Naive B cell (primary cell): ENCODE data around the gene INPP4A. TPM values are rescaled to one million over a fixed set of nuclear protein-coding genes. Genes with fewer than 3 reads are reported as not detected.
"Not testable (repeated sequence)": the region's sequence is repeated elsewhere in the genome, so short reads cannot be mapped to it uniquely, and the experiment has no call there.

Experiments
- ATAC-seq, 2 donors: fragments of 150-1000 bp; cut with Tn5 transposase; 2 replicates each; pipeline ENCODE4 v1.10.0; 2021; ENCODE audit warnings: low read depth in 2 of 2, mild to moderate bottlenecking in 2 of 2, moderate library complexity in 2 of 2
- DNase-seq: peaks from one replicate; pipeline ENCODE4 v3.0.0; 2022
- H3K27ac Mint-ChIP-seq, 6 donors: one replicate each; pipeline ENCODE4 v1.8.0; 2020 to 2022; ENCODE audit warnings: mild to moderate bottlenecking in 6 of 6, mixed read lengths in 6 of 6, moderate library complexity in 5 of 6, inconsistent platforms in 2 of 6
- H3K27me3 Mint-ChIP-seq, 3 donors: one replicate each; pipeline ENCODE4 v1.8.0; 2021 to 2022; ENCODE audit warnings: mixed read lengths in 3 of 3, mild to moderate bottlenecking in 1 of 3
- H3K36me3 Mint-ChIP-seq, 2 donors: one replicate each; pipeline ENCODE4 v1.8.0; 2020 to 2022; ENCODE audit warnings: mixed read lengths in 2 of 2, inconsistent platforms in 1 of 2, mild to moderate bottlenecking in 1 of 2
- H3K4me1 Mint-ChIP-seq, 3 donors: one replicate each; pipeline ENCODE4 v1.8.0; 2020 to 2022; ENCODE audit warnings: mixed read lengths in 3 of 3, inconsistent platforms in 1 of 3, mild to moderate bottlenecking in 1 of 3, moderate library complexity in 1 of 3
- H3K4me3 Mint-ChIP-seq, 8 donors: one replicate each; pipeline ENCODE4 v1.8.0; 2020 to 2022; ENCODE audit warnings: mild to moderate bottlenecking in 8 of 8, mixed read lengths in 8 of 8, moderate library complexity in 8 of 8, inconsistent platforms in 2 of 8
- H3K9me3 Mint-ChIP-seq, 7 donors: one replicate each; pipeline ENCODE4 v1.8.0; 2020 to 2022; ENCODE audit warnings: mixed read lengths in 7 of 7, mild to moderate bottlenecking in 5 of 7, inconsistent platforms in 2 of 7, moderate library complexity in 1 of 7
- polyA plus RNA-seq, 6 donors: library from polyadenylated mRNA; unstranded; fragments of 300-500 nt; fragmentation: Illumina TruSeq; gene quantifications; one replicate each; pipeline ENCODE4 v1.2.3, GENCODE V29; 2021; ENCODE audit warnings: low read depth in 6 of 6

Gene INPP4A
- polyA plus RNA-seq: 1 to 10 TPM; 1.8 to 4.3 (median 2.9) TPM

- Mint-ChIP-seq H3K4me3 (peak within 1 kb of the TSS; percentile 88 to 99 (median 94)), H3K36me3 (peaks cover 0 to 5% of the 10 kb centered on the region in 2 donors), H3K27ac (peak within 1 kb of the TSS; percentile 13 to 96 (median 82)), H3K9me3 (peaks cover 0 to 13% (median 7%) of the 10 kb centered on the region in 7 donors), H3K4me1 (peaks cover 11 to 18% (median 14%) of the 10 kb centered on the region in 3 donors), H3K27me3 (peaks cover 0 to 7% (median 5%) of the 10 kb centered on the region in 3 donors)
- ATAC-seq (peak; percentile 96 to 98), DNase-seq (peak; percentile 78)
Measured at GRCh38 chr2:98444436-98445176, at the start of gene INPP4A. TSS of gene INPP4A (plus strand) at chr2:98444858. CDS start at chr2:98520049, 75,191 bp downstream.

- ATAC-seq (no peak), DNase-seq (no peak)
- no peaks in the 10 kb centered on the region for H3K9me3 Mint-ChIP-seq
- H3K27ac Mint-ChIP-seq: no peak overlapping the region
- H3K27me3 Mint-ChIP-seq: peaks cover 35 to 54% (median 54%) of the 10 kb centered on the region in 3 donors
- no peak overlapping the region for H3K4me3 Mint-ChIP-seq
- H3K4me1 Mint-ChIP-seq: no peaks in the 10 kb centered on the region
- no peaks in the 10 kb centered on the region for H3K36me3 Mint-ChIP-seq
Measured at GRCh38 chr2:98395977-98396376, 48.7 kb upstream of the INPP4A start.

GRCh38 chr2:98396745-98397355, 47.8 kb upstream of the INPP4A start:
- Mint-ChIP-seq H3K27me3 (peaks cover 43 to 63% (median 62%) of the 10 kb centered on the region in 3 donors), H3K27ac (peak overlapping the region in 1 of 6 donors; percentile 63), H3K4me1 (no peaks in the 10 kb centered on the region), H3K36me3 (no peaks in the 10 kb centered on the region), H3K4me3 (no peak overlapping the region), H3K9me3 (no peaks in the 10 kb centered on the region)
- ATAC-seq (no peak), DNase-seq (no peak)

GRCh38 chr2:98399140-98399539, 45.5 kb upstream of the INPP4A start:
- Mint-ChIP-seq H3K4me1 (no peaks in the 10 kb centered on the region), H3K27ac (no peak overlapping the region), H3K27me3 (peaks cover 51 to 71% (median 70%) of the 10 kb centered on the region in 3 donors), H3K9me3 (no peaks in the 10 kb centered on the region), H3K36me3 (no peaks in the 10 kb centered on the region), H3K4me3 (no peak overlapping the region)
- ATAC-seq: no peak
- DNase-seq: no peak

GRCh38 chr2:98403878-98404277, 40.8 kb upstream of the INPP4A start:
- Mint-ChIP-seq H3K9me3 (no peaks in the 10 kb centered on the region), H3K4me1 (no peaks in the 10 kb centered on the region), H3K27me3 (peaks cover 33 to 59% (median 37%) of the 10 kb centered on the region in 3 donors), H3K36me3 (no peaks in the 10 kb centered on the region), H3K4me3 (no peak overlapping the region), H3K27ac (no peak overlapping the region)
- ATAC-seq (no peak), DNase-seq (no peak)

- Mint-ChIP-seq H3K36me3 (no peaks in the 10 kb centered on the region), H3K27me3 (peaks cover 25 to 52% (median 29%) of the 10 kb centered on the region in 3 donors), H3K9me3 (no peaks in the 10 kb centered on the region), H3K27ac (no peak overlapping the region), H3K4me1 (no peaks in the 10 kb centered on the region), H3K4me3 (no peak overlapping the region)
- no peak for DNase-seq
- ATAC-seq: no peak
Measured at GRCh38 chr2:98404556-98405250, 40.0 kb upstream of the INPP4A start.

- Mint-ChIP-seq H3K36me3 (no peaks in the 10 kb centered on the region), H3K4me3 (no peak overlapping the region), H3K27ac (no peak overlapping the region), H3K27me3 (peaks cover 23 to 46% (median 25%) of the 10 kb centered on the region in 3 donors), H3K9me3 (no peaks in the 10 kb centered on the region), H3K4me1 (no peaks in the 10 kb centered on the region)
- DNase-seq (no peak), ATAC-seq (no peak)
Measured at GRCh38 chr2:98405301-98405700, 39.4 kb upstream of the INPP4A start.

GRCh38 chr2:98408155-98408554, 36.5 kb upstream of the INPP4A start:
- no peak for ATAC-seq
- Mint-ChIP-seq H3K27ac (no peak overlapping the region), H3K4me1 (peaks cover 0 to 2% (median 0%) of the 10 kb centered on the region in 3 donors), H3K4me3 (no peak overlapping the region), H3K36me3 (no peaks in the 10 kb centered on the region), H3K27me3 (peaks cover 8 to 27% (median 12%) of the 10 kb centered on the region in 3 donors), H3K9me3 (no peaks in the 10 kb centered on the region)
- DNase-seq: no peak

- Mint-ChIP-seq H3K27ac (no peak overlapping the region), H3K36me3 (no peaks in the 10 kb centered on the region), H3K4me1 (peaks cover 0 to 2% (median 0%) of the 10 kb centered on the region in 3 donors), H3K9me3 (peaks cover 0 to 9% (median 4%) of the 10 kb centered on the region in 7 donors), H3K4me3 (no peak overlapping the region), H3K27me3 (peaks cover 0 to 15% (median 0%) of the 10 kb centered on the region in 3 donors)
- peak; percentile 54 for DNase-seq
- ATAC-seq: peak; percentile 77 to 90
Measured at GRCh38 chr2:98412751-98413458, 31.8 kb upstream of the INPP4A start.

- not testable (repeated sequence) for H3K36me3 Mint-ChIP-seq, H3K4me3 Mint-ChIP-seq, ATAC-seq, DNase-seq, H3K4me1 Mint-ChIP-seq
- Mint-ChIP-seq H3K27ac (peak overlapping the region in 1 of 6 donors; percentile 59), H3K27me3 (peaks cover 5 to 18% (median 10%) of the 10 kb centered on the region in 3 donors), H3K9me3 (peaks cover 0 to 12% (median 4%) of the 10 kb centered on the region in 7 donors)
Measured at GRCh38 chr2:98414246-98414645, 30.4 kb upstream of the INPP4A start.

- not testable (repeated sequence) for ATAC-seq, DNase-seq, H3K27ac Mint-ChIP-seq, H3K4me1 Mint-ChIP-seq, H3K36me3 Mint-ChIP-seq
- H3K27me3 Mint-ChIP-seq: peaks cover 16 to 20% (median 17%) of the 10 kb centered on the region in 3 donors
- peak overlapping the region in 1 of 8 donors; percentile 16 for H3K4me3 Mint-ChIP-seq
- H3K9me3 Mint-ChIP-seq: peaks cover 0 to 15% (median 4%) of the 10 kb centered on the region in 7 donors
Measured at GRCh38 chr2:98415719-98416248, 28.9 kb upstream of the INPP4A start.

GRCh38 chr2:98416383-98417159, 28.1 kb upstream of the INPP4A start:
- ATAC-seq (no peak), DNase-seq (no peak)
- Mint-ChIP-seq H3K4me1 (peaks cover 0 to 2% (median 0%) of the 10 kb centered on the region in 3 donors), H3K27ac (no peak overlapping the region), H3K27me3 (peaks cover 16 to 24% (median 17%) of the 10 kb centered on the region in 3 donors), H3K4me3 (peak overlapping the region in 1 of 8 donors; percentile 29), H3K36me3 (peaks cover 0 to 2% of the 10 kb centered on the region in 2 donors), H3K9me3 (peaks cover 0 to 22% (median 7%) of the 10 kb centered on the region in 7 donors)
